22Rv1 (cell line): ENCODE data around the gene DOK6.

Experiments used
- CTCF ChIP-seq: fragments of 450-650 bp; IDR thresholded peaks from 2 replicates; pipeline ENCODE4 v1.5.1; 2017; ENCODE audit warnings: mild to moderate bottlenecking
- ZFX ChIP-seq: fragments of 450-650 bp; IDR thresholded peaks from 2 replicates; pipeline ENCODE4 v1.6.1; 2017; ENCODE audit warnings: antibody characterized with exemption, borderline replicate concordance

- TF ChIP-seq CTCF (no peak), ZFX (no peak)
Measured at GRCh38 chr18:69708844-69709243, 308.2 kb downstream of the DOK6 start.
